Ecto neural progenitor cell (in vitro differentiated cells): ENCODE measurements around the gene GTPBP2.
"Not testable (repeated sequence)": the region's sequence is repeated elsewhere in the genome, so short reads cannot be mapped to it uniquely, and the experiment has no call there.

Experiments
- DNase-seq: peaks from one replicate; pipeline ENCODE4 v3.0.0-alpha.2; 2018; ENCODE audit warnings: low spot score

GTPBP2 gene

GRCh38 chr6:43657221-43657802 is 28.2 kb upstream of the GTPBP2 start:
- DNase-seq = no peak

DNA sequence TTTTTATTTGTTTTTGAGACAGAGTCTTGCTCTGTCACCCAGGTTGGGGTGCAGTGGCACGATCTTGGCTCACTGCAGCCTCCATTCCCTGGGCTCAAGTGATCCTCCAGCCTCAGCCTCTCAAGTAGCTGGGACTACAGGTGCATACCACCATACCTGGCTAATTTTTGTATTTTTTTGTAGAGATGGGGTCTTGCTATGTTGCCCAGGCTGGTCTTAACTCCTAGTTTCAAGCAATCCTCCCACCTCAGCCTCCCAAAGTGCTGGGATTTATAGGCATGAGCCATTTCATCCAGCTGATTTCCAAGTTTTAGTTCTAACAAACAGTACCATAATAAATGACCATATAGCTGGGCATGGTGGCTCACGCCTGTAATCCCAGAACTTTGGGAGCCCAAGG is 23.8 kb upstream of the GTPBP2 start:
- not testable (repeated sequence) for DNase-seq

DNA sequence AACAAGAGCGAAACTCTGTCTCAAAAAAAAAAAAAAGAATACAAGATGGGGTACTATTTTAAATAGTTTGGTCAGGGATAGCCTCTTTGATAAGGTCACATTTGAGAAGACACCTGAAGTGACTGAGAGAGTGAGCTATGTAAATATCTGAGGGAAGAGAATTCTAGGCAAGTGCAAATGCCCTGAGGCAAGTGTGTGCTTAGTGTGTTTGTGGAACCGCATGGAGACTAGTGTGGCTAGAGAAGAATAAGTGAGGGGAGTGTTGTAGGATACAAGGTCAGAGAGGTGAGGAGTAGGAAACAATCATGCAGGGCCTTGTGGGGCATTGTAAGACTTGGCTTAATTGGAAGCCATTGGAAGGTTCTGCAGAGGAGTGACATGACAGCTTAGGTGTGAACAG is 19.2 kb upstream of the GTPBP2 start:
- DNase-seq = no peak

- DNase-seq = no peak
Observed at GRCh38 chr6:43647613-43648012, 18.5 kb upstream of the GTPBP2 start.

DNA sequence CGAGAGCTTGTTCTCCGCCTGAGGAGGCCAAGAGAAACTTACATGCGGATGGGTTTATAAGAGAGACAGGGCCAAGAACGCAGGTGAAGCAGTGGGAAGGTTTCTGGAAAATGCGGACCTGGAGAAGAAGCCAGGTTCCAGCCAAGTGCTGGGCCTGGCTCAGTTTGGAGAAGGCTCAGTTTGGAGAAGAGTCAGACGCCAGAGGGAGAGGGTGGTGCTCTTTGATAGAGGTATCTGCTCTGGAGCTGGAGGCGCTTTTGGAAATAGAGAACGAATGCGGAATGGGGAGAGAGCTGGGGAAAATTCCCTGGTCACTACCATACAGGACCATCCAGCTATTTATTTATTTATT is 16.5 kb upstream of the GTPBP2 start:
- DNase-seq = no peak

GRCh38 chr6:43644940-43645612 is 16.0 kb upstream of the GTPBP2 start, which contains the start of gene RSPH9:
TSS of gene RSPH9 (plus strand) at chr6:43645036. CDS start at chr6:43645099, 63 bp downstream.
- peak; percentile 93 for DNase-seq

DNA sequence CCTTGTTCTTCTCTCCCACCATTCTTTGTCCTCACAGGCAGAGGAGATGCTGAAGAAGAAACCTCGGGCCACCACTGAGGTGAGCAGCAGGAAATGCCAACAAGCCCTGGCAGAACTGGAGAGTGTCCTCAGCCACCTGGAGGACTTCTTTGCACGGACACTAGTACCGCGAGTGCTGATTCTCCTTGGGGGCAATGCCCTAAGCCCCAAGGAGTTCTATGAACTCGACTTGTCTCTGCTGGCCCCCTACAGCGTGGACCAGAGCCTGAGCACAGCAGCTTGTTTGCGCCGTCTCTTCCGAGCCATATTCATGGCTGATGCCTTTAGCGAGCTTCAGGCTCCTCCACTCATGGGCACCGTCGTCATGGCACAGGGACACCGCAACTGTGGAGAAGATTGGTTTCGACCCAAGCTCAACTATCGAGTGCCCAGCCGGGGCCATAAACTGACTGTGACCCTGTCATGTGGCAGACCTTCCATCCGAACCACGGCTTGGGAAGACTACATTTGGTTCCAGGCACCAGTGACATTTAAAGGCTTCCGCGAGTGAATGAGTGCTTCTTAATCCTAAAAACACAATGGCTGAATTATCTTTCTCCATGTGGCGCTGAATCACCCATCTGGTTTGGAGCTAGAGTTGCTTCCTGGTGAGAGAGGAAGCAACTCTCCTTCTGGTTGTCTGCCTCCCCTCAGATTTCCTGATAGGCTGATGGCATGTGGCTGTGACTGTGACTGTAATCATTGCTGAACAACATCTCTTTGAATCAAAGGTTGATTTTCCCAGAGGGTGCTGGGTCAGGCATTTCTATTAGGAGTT is 11.1 kb upstream of the GTPBP2 start:
- no peak for DNase-seq

DNA sequence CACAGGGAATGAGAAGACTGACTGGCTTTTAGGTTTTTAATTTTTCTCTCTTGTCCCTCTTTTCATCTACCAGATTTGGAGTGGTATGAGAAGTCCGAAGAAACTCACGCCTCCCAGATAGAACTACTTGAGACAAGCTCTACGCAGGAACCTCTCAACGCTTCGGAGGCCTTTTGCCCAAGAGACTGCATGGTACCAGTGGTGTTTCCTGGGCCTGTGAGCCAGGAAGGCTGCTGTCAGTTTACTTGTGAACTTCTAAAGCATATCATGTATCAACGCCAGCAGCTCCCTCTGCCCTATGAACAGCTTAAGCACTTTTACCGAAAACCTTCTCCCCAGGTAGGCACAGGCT is 7.2 kb upstream of the GTPBP2 start:
- no peak for DNase-seq

- peak; percentile 90 for DNase-seq
Observed at GRCh38 chr6:43635387-43636307, 6.6 kb upstream of the GTPBP2 start, which contains the start of gene MAD2L1BP. TSS of gene MAD2L1BP (plus strand) at chr6:43635840. CDS start at chr6:43635876, 36 bp downstream.

DNA sequence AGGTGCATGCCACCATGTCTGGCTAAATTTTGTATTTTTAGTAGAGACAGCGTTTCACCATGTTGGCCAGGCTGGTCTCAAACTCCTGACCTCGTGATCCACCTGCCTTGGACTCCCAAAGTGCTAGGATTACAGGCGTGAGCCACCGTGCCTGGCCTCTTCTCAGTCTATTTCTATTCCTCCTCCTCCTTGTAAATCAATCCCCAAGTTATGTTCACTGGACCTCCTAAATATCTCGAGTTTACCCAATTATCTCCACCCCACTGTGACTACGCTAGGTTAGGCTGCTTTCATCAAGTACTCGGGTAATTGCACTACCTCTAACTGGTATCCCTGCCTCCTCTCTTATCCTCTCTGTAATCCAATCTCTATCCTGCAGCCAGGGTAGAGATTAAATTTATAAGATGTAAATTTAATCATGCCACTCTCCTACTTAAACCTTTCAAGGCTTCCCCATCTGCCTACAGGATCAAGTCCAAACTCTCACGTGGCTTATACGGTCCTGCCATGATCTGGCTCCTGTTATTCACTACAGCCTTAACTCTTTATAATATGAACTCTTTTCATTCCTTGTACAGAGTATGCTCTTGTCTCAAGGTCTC is 5.7 kb upstream of the GTPBP2 start:
- no peak for DNase-seq

GRCh38 chr6:43633002-43633401 is 3.9 kb upstream of the GTPBP2 start:
- DNase-seq = not testable (repeated sequence)

- DNase-seq = no peak
Observed at GRCh38 chr6:43630980-43631619, 2.0 kb upstream of the GTPBP2 start.

GRCh38 chr6:43629505-43630300 is 639 bp upstream of the GTPBP2 start:
- DNase-seq = peak; percentile 92

GRCh38 chr6:43628393-43629103 is 516 bp downstream of the GTPBP2 start:
- peak; percentile 75 for DNase-seq

- DNase-seq = no peak
Observed at GRCh38 chr6:43627008-43627825, 1.8 kb downstream of the GTPBP2 start.

- DNase-seq = no peak
Observed at GRCh38 chr6:43625393-43625992, 3.6 kb downstream of the GTPBP2 start.

DNA sequence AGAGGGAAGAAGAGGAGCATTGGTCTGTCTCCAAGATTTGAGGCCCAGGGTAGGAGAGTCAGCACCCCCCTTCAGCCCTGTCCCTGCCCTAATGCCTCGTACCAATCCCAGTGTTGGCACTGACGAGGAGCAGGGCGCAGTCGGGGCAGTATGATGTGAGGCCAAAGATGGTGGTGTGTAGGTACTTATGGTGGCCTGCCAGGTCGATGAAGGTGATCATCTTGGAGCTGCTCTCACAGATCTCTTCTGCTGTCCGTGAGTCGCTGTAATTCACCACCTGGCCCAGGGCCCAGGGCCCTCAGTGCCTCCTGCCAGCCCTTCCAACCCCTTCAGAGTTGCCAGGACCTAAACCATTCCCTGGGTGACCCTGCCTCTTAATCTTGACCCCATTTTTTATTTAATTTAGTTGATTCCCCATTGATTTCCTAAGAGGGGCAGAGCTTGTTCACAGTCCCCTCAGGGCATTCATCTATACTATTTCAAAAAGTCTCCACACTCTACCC is 4.2 kb downstream of the GTPBP2 start:
- DNase-seq = no peak
